GM18507 (cell line): ENCODE measurements around the gene NLGN3.
A peak's percentile ranks its signal among the peaks of the same experiment; 100 is the strongest.

Experiments used
- DNase-seq: peaks from one replicate; pipeline ENCODE4 v3.0.0; 2011; ENCODE audit warnings: low read depth; ENCODE audit not compliant: insufficient read length; ENCODE audit errors: extremely low spot score
- FAIRE-seq: peaks from 2 replicates; lab custom pipeline; 2011; peaks lifted over from hg19 to GRCh38; lab: Jason Lieb, UNC

NLGN3 gene

GRCh38 chrX:71198066-71198465, 53.4 kb downstream of the NLGN3 start:
- DNase-seq = no peak
- FAIRE-seq = peak; percentile 91

DNA sequence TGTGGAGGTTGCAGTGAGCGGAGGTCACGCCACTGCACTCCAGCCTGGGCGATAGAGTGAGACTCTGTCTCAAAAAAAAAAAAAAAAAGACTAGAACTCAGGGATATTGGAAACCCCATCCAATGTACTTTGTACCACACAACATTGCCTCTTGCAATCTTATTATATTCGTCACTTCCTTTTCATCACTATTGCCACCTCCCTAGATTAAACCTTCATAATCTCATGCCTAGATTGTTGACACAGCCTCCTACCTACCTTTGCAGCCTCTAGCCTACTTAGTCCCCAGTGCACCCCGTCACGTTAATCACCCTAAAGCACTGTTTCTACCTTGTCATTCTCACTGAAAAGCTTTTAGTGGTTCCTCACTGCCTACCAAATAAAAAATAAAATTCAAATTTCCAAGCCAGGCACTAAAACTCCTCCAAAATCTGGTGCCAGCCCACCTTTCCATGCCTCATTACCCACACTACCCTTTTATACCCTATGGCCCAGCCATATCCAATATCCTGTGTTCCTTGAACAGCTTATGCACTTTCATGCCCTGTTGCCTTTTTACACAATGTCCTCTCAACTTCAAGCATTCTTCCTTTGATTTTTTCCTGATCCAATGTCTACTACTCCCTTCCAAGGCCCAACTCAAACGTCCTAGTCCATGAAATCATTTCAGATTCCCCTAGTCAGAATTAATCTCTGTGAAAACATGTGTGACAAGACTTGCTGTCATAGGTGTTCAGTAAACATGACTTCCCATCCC, 54.8 kb downstream of the NLGN3 start:
- no peak for DNase-seq
- no peak for FAIRE-seq

- DNase-seq (no peak), FAIRE-seq (no peak)
These were observed 66.2 kb downstream of the NLGN3 start for GRCh38 chrX:71210816-71211215.

DNA sequence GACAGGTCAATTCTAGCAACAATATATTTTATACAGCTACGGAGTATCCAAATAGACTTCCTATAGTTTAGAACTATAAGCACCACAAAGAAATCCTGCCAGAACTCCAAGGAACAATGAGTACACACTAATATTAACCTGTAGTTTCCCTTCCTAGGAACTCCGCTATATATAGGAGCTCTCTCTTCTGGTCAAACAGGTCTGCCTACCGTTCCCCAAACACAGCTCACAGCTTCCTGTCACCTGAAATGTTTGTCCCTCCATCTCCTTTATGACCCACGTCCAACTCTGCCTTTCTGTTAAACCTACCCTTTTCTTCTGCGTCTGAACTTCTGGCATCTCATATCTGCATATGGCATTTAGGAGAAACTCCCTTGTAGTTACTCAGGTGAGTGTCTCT, 67.9 kb downstream of the NLGN3 start:
- DNase-seq (no peak), FAIRE-seq (no peak)

DNA sequence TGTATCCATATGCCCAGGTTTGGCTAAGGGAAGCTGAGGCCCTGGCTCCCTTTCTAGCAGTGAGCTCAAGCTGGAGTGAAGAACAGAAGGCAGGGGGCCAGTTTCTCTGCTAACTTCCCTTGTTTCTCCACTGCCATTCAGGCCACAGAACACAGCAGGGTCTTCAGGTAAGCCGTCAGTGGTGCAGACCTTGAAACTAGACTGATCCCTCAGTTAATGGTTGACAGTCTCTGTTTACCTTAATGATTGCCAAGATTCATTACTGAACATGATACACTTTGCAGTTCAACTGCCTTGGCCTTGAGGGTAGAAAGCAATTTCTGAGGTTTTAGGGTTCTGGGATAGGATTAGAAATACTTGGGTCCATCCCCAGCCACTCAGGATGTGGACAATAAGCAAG, 69.5 kb downstream of the NLGN3 start:
- DNase-seq (no peak), FAIRE-seq (no peak)

DNA sequence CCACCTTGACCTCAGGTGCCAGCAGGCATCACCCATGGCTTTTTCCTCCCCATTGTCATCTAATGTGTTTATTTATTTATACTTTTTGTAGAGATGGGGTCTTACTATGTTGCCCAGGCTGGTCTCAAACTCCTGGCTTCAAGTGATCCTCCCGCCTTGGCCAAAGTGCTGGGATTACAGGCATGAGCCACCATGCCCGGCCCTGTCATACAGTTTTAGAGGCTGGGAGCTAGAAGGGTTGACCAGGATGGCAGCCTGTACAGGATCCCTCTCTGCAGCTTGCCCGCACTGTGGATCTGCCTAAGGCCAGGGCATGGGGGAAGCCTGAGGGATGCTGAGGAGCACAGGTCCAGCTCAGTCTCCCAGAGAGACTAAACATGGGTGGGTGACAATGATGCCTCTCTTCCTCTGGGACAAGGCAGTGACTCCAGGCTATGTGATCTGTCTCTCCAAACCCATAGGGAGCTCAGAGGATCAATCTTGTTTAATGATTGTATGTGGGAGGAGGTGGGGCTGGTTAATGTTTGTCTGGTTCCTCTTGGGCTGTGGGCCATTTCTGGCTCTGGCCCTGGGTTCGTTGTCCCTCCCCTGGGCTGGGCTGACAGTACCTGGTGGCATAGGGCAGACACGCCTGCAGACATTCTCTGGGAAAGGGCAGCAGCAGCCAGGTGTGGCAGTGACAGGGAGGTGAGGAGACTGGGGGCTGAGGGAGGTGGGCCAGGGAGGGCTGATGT, 70.1 kb downstream of the NLGN3 start:
- FAIRE-seq (no peak), DNase-seq (no peak)

DNA sequence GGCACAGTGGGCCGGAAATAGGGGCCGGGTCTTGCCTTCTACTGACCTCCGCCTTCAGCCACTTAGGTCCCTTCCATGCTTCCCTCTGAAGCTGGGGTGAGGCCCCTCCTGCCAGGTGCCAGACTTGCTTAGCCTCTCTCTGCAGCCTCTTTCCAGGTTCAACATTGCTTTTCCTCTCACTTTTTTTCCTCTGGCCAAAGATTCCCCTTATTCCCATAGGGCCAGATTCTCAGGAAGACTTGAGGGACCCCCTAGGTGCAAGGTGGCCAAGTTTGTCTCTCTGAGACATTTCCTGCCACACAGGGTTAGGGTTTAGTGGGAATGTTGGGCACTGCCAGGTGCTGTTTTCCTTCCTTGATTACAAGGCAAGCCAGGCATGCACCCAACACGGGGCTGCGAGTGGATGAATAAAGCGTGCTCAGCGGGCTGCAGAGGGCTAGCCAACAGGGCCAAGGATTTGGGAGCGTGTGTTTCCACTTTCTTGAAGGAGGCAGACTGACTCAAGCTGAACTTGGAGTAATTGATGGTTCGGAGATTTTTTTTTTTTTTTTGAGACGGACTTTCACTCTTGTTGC, 70.8 kb downstream of the NLGN3 start:
- no peak for DNase-seq
- no peak for FAIRE-seq

DNA sequence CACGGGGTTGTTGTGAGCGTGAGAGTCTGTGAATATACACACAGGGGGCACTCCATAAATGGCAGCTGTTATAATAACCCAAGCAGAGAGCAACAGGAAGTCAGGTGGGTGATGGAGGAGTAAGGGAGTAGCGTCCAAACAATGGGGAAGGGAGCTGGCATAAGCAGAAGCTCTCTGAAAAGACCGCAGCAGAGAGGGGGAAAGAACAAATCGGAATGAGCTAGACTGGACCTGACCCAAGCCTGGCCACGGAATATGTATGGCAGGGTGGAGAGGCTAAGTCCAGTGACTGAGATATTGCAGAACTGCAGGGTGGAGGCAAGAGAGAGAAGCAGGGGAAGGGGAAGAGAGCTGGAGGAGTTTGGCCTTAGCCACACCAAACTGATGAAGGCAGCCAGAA, 71.8 kb downstream of the NLGN3 start:
- no peak for DNase-seq
- no peak for FAIRE-seq

DNA sequence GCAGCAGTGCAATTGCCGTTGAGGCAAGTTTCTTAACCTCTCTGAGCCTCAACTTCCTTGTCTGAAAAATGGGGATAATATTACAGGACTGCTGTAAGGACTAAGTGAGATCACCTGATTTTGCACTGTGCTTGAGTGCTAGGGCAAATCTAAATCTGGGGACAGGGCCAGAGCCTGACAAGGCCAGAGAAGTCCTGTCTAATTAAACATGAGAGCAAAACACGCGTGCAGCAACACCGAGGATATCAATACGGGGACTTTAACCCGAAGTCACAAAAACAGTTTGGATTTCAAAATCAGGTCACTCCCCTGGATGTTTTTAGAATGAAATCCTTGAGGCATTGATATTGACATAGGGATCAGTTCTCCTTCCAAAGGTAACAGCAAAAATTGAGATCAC, 72.7 kb downstream of the NLGN3 start:
- no peak for FAIRE-seq
- no peak for DNase-seq
